Endodermal cell (in vitro differentiated cells): Measurements from ENCODE around the gene MARCHF10. TPM values are rescaled to one million over a fixed set of nuclear protein-coding genes. Genes with fewer than 3 reads are reported as not detected.
"Not testable (repeated sequence)": the region's sequence is repeated elsewhere in the genome, so short reads cannot be mapped to it uniquely, and the experiment has no call there.

Source experiments
- DNase-seq: peaks from one replicate; pipeline ENCODE4 v3.0.0-alpha.2; 2017
- H3K27ac ChIP-seq: 2 replicates; pipeline ENCODE4 v1.5.1; 2013; ENCODE audit warnings: mild to moderate bottlenecking, low read depth, low read length, moderate library complexity
- H3K27me3 ChIP-seq: 2 replicates; pipeline ENCODE4 v1.6.1; 2013; ENCODE audit warnings: mild to moderate bottlenecking, low read length, moderate library complexity; ENCODE audit not compliant: insufficient read depth, control insufficient read depth, poor library complexity, severe bottlenecking
- H3K36me3 ChIP-seq: 2 replicates; pipeline ENCODE4 v1.7.0; 2013; ENCODE audit warnings: mild to moderate bottlenecking, low read length, moderate library complexity; ENCODE audit not compliant: control insufficient read depth, insufficient read depth
- H3K4me1 ChIP-seq: one replicate; pipeline ENCODE4 v1.7.0; 2013; ENCODE audit warnings: low read length; ENCODE audit not compliant: control insufficient read depth, insufficient read depth
- H3K4me3 ChIP-seq: 2 replicates; pipeline ENCODE4 v1.5.1; 2013; ENCODE audit warnings: mild to moderate bottlenecking, low read length, moderate library complexity
- H3K9ac ChIP-seq: 2 replicates; pipeline ENCODE4 v1.6.1; 2013; ENCODE audit warnings: mild to moderate bottlenecking, low read length, moderate library complexity; ENCODE audit not compliant: poor library complexity, severe bottlenecking; ENCODE audit errors: extremely low read depth
- H3K9me3 ChIP-seq: 2 replicates; pipeline ENCODE4 v1.6.1; 2013; ENCODE audit warnings: mild to moderate bottlenecking, low read length, moderate library complexity; ENCODE audit not compliant: control insufficient read depth
- H3K27ac Mint-ChIP-seq: 2 replicates; pipeline ENCODE4 v1.8.0; 2020; ENCODE audit warnings: mixed read lengths
- H3K27me3 Mint-ChIP-seq: 2 replicates; pipeline ENCODE4 v1.8.0; 2021; ENCODE audit warnings: mild to moderate bottlenecking, mixed read lengths; ENCODE audit not compliant: insufficient read depth
- H3K36me3 Mint-ChIP-seq: 2 replicates; pipeline ENCODE4 v1.8.0; 2020; ENCODE audit warnings: low read depth, mixed read lengths
- H3K4me1 Mint-ChIP-seq: 2 replicates; pipeline ENCODE4 v1.8.0; 2020; ENCODE audit warnings: mixed read lengths
- H3K4me3 Mint-ChIP-seq: 2 replicates; pipeline ENCODE4 v1.8.0; 2020; ENCODE audit warnings: mild to moderate bottlenecking, moderate library complexity, mixed read lengths
- H3K9me3 Mint-ChIP-seq: 2 replicates; pipeline ENCODE4 v1.8.0; 2020; ENCODE audit warnings: mild to moderate bottlenecking, mixed read lengths
- CTCF ChIP-seq: fragments of 200-600 bp; sonication (generic); conservative IDR thresholded peaks from 2 replicates; pipeline ENCODE4 v1.5.0; 2021; ENCODE audit warnings: antibody characterized with exemption, mild to moderate bottlenecking
- WGBS, 2 experiments: methylation state at CpG; one replicate each; pipeline versions ENCODE4 v1.1.5 to v1.1.7; 2013; ENCODE audit warnings: missing lambda C conversion rate in 2 of 2, mixed read lengths in 1 of 2; ENCODE audit not compliant: insufficient coverage in 1 of 2, insufficient read length in 1 of 2; 5-methylcytosine and 5-hydroxymethylcytosine counted together
- total RNA-seq, 2 donors: library from RNA; stranded (reverse); fragmentation: NEBNext Ultra II Directional in 1 of 2; extraction: Animal tissue kit (Norgen Biotek cat#: 25700) in 1 of 2; gene quantifications; 2 replicates in 1 of 2; 3 replicates in 1 of 2; pipeline ENCODE4 v1.2.1, GENCODE V29; 2021

The MARCHF10 gene
- total RNA-seq, 2 donors from 2014 or later, result 0.57 to 1.7 TPM

GRCh38 chr17:62855156-62855555, 47.0 kb upstream of the MARCHF10 start:
- no peak overlapping the region for H3K4me3 ChIP-seq
- H3K27me3 Mint-ChIP-seq, result no peaks in the 10 kb centered on the region
- H3K36me3 Mint-ChIP-seq, result no peaks in the 10 kb centered on the region
- H3K27ac Mint-ChIP-seq, result no peak overlapping the region
- DNase-seq, result no peak
- no peak overlapping the region for H3K9ac ChIP-seq
- H3K27ac ChIP-seq, result no peak overlapping the region
- H3K4me3 Mint-ChIP-seq, result no peak overlapping the region
- no peaks in the 10 kb centered on the region for H3K36me3 ChIP-seq
- no peaks in the 10 kb centered on the region for H3K27me3 ChIP-seq
- no peaks in the 10 kb centered on the region for H3K4me1 ChIP-seq
- H3K9me3 ChIP-seq, result no peaks in the 10 kb centered on the region
- no peaks in the 10 kb centered on the region for H3K4me1 Mint-ChIP-seq
- no peaks in the 10 kb centered on the region for H3K9me3 Mint-ChIP-seq
- 91 to 100% methylated on average over 2 to 4 of the region's 5 CpGs for WGBS, 2 experiments
- no peak for TF ChIP-seq CTCF

- Histone ChIP-seq H3K4me1 (no peaks in the 10 kb centered on the region), H3K27ac (no peak overlapping the region), H3K9me3 (no peaks in the 10 kb centered on the region), H3K4me3 (no peak overlapping the region), H3K9ac (no peak overlapping the region), H3K36me3 (no peaks in the 10 kb centered on the region), H3K27me3 (no peaks in the 10 kb centered on the region)
- 89 to 100% methylated on average over 1 to 4 of the region's 6 CpGs for whole genome bisulfite sequencing, 2 experiments
- no peak for DNase-seq
- H3K4me1 Mint-ChIP-seq, result no peaks in the 10 kb centered on the region
- H3K36me3 Mint-ChIP-seq, result no peaks in the 10 kb centered on the region
- H3K27ac Mint-ChIP-seq, result no peak overlapping the region
- no peaks in the 10 kb centered on the region for H3K9me3 Mint-ChIP-seq
- H3K27me3 Mint-ChIP-seq, result no peaks in the 10 kb centered on the region
- no peak overlapping the region for H3K4me3 Mint-ChIP-seq
- no peak for TF ChIP-seq CTCF
Measured at GRCh38 chr17:62854098-62854680, 46.1 kb upstream of the MARCHF10 start.

GRCh38 chr17:62852195-62852594, 44.1 kb upstream of the MARCHF10 start:
- Histone ChIP-seq H3K4me3 (no peak overlapping the region), H3K27ac (no peak overlapping the region), H3K36me3 (no peaks in the 10 kb centered on the region), H3K9ac (no peak overlapping the region), H3K27me3 (no peaks in the 10 kb centered on the region), H3K9me3 (no peaks in the 10 kb centered on the region), H3K4me1 (no peaks in the 10 kb centered on the region)
- H3K36me3 Mint-ChIP-seq, result no peaks in the 10 kb centered on the region
- no peak overlapping the region for H3K4me3 Mint-ChIP-seq
- no peaks in the 10 kb centered on the region for H3K4me1 Mint-ChIP-seq
- TF ChIP-seq CTCF, result no peak
- H3K27me3 Mint-ChIP-seq, result no peaks in the 10 kb centered on the region
- H3K27ac Mint-ChIP-seq, result no peak overlapping the region
- H3K9me3 Mint-ChIP-seq, result no peaks in the 10 kb centered on the region
- DNase-seq, result peak; percentile 22
- WGBS, 2 experiments, result 89 to 100% methylated on average over 1 to 2 of the region's 2 CpGs

- not testable (repeated sequence) for H3K4me3 ChIP-seq, H3K36me3 Mint-ChIP-seq, H3K9me3 ChIP-seq, H3K27me3 ChIP-seq, H3K9me3 Mint-ChIP-seq, H3K36me3 ChIP-seq, H3K4me3 Mint-ChIP-seq, H3K27me3 Mint-ChIP-seq, H3K4me1 ChIP-seq, H3K27ac Mint-ChIP-seq, H3K4me1 Mint-ChIP-seq, H3K27ac ChIP-seq, H3K9ac ChIP-seq
- 93% methylated on average over 8 to 10 of the region's 10 CpGs for WGBS, 2 experiments
- DNase-seq, result peak; percentile 14
Measured at GRCh38 chr17:62849591-62850415, 41.7 kb upstream of the MARCHF10 start.
